GM19043 (cell line): ENCODE measurements around the gene SOBP.

Source experiments
- ATAC-seq: cut with Tn5 transposase; IDR thresholded peaks from one replicate; pipeline ENCODE4 v1.9.1; 2021; ENCODE audit warnings: low read depth; ENCODE audit not compliant: unreplicated experiment

The SOBP gene

GRCh38 chr6:107652526-107653182, 162.7 kb downstream of the SOBP start:
- ATAC-seq: no peak

DNA sequence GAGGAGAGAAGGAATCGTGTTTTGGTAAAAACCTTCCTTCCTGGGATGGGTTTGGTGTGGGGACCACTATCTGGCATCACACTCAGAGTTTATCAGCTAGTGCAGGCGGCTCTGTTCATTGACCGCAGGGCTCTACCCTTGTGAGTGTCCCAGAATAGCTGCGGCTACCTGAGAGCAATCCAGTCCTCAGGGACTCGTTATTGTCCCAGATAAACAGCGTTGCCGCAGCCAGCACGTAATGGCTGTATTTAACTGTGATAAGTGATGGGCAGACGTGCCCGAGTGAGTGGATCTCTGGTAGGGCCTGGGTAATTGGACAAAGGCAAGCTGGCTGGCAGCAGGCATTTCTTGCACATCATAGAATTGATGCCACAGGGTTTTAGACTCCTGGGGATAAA, 163.3 kb downstream of the SOBP start:
- no peak for ATAC-seq

DNA sequence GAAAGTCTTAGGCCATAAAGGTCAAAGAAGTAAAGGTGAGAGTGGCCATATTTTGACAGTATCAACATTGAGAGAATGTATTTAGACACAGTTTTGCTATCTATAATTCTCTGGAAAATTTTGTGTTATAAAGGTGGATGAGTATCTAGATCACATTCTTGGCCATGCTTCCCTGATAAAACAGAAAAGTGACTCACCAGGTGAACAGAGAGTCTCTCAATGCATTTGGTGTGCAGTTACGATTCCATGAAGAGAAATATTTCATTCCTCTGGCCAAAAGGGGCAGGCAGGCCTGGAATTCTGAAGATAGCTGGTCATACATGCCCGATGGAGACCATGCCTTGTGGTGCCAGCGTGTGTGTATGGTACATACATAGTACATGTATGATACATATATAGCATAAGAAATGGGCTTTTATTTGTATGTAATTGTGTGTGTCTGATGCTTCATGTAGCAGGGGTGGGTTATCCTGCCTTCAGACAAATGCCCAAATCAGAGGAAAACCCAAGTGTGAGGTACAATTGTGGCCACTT, 164.0 kb downstream of the SOBP start:
- no peak for ATAC-seq

- ATAC-seq: no peak
These were observed 164.8 kb downstream of the SOBP start for GRCh38 chr6:107654764-107655163.

GRCh38 chr6:107655245-107655644, 165.3 kb downstream of the SOBP start:
- ATAC-seq: no peak

- no peak for ATAC-seq
These were observed 165.9 kb downstream of the SOBP start for GRCh38 chr6:107655864-107656263.

GRCh38 chr6:107656401-107656800, 166.5 kb downstream of the SOBP start:
- ATAC-seq: no peak

- ATAC-seq: no peak
These were observed 167.0 kb downstream of the SOBP start for GRCh38 chr6:107656883-107657282.

DNA sequence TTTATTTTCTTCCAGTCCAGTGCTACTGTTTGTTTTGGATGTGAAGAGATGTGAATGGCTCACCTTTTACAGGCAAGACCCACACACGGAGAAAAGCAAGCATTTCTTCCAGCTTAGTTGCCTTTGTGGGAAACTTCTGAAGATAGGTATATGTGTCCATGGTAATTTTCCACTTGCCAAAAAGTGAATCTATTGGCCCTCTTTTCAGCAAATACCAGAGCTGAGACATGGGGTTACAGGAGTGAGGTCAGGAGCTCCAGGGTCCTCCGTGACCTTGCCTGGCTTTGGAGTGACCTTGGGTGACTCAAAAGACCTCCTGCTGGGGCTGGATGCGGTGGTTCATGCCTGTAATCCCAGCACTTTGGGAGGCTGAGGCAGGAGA, 167.4 kb downstream of the SOBP start:
- ATAC-seq: no peak

- peak; percentile 88 for ATAC-seq
These were observed 168.0 kb downstream of the SOBP start for GRCh38 chr6:107657755-107658461.

DNA sequence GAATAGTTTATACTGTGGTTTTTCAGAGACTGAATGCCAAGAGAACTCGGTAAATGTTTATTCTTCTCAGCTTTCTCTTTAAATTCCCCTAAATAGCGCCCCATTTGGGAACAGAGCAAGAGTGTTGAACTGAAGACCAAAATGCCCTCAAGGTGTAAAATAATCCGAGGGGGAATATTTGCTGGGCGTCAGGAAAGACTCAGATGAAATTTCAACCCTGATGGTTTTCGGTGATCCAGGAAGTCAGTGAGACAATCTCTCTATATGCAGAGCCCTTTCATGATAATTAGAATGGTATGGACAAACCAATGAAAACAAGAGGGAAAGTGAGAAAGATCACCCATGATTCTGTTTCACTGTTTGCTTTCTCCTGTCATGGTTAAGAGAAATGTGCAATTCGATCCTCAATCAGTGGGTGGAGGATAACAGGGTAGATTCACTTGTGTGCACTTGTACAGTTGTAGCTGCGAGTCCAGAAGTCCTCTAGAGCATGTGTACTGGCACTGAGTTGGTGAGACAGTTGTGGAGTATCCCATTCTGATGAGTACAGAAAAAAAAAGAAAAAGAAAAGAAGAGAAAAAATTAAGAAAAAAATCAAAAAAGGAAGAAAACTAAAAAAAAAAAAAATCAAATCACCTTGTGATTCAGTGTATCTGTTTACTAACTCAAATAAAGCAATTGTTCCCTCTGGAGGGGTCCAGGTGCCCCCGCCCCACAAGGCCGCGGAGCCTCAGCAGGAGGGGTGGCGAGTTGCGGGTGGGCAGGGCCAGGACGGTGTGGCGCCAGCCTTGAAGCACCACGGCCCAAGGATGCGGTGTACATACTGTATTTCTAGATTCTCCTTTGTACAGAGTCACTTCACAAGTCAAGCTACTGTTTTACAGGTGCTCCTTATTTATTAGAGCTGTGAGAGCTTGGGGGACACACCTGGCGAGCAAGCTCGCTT, 169.3 kb downstream of the SOBP start:
- no peak for ATAC-seq

DNA sequence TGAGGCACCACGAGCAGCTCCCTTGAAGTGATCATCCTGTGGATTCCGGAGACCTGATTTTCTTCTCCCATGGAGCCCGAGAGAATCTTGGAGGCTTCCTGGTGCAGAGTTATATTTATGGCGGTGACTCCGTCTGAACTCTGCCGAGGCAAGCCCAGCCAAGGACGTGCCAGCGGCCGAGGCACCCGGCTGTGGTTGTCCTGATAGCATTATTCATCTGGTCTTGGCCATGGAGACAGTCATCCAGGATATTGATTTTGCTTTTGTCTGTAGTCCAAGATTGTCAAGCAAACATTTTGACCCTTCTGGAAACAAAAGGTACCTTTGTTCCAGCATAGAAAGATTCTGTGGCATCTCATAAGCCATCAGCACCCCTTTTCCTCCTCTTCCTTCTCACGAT, 170.9 kb downstream of the SOBP start:
- ATAC-seq: no peak

DNA sequence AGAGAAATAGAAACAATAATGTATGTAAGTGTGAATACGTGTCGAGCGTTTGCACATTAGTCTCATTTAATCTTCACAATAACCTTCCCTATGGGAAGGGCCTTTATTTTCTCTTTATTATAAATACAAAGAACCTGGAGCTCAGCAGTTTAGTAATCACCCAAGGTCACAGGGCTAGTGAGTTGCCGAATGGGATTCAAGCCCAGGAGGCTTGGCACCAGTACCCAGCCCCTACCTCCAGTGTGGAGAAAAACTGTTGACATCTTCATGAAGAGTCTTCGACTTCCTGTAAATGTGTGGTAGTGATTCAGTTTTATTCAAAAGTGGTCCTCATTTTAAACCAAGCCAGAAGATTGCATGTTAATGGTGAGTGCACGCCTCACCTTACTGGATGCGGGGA, 171.4 kb downstream of the SOBP start:
- no peak for ATAC-seq

GRCh38 chr6:107662333-107662732, 172.4 kb downstream of the SOBP start:
- no peak for ATAC-seq

DNA sequence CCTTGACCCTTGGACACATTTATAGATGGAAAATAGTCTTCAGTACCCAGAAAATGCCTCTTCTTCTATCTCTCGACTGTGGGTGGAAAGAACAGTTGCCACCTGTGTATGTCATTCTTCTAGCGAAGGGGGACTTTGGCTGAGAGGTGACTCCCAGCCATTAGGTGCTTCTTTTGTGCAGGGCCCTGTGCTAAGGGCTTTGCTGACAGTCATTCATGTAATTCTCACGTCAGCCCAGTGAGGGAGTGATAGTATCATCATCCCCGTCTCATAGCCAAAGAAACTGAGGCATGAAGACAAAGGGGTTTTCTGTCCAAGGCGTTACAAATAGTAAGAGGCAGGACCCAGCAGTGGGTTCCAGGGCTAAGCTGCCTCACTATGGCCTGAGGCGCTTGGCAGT, 173.4 kb downstream of the SOBP start:
- no peak for ATAC-seq

GRCh38 chr6:107665382-107665781, 175.5 kb downstream of the SOBP start:
- ATAC-seq: no peak

DNA sequence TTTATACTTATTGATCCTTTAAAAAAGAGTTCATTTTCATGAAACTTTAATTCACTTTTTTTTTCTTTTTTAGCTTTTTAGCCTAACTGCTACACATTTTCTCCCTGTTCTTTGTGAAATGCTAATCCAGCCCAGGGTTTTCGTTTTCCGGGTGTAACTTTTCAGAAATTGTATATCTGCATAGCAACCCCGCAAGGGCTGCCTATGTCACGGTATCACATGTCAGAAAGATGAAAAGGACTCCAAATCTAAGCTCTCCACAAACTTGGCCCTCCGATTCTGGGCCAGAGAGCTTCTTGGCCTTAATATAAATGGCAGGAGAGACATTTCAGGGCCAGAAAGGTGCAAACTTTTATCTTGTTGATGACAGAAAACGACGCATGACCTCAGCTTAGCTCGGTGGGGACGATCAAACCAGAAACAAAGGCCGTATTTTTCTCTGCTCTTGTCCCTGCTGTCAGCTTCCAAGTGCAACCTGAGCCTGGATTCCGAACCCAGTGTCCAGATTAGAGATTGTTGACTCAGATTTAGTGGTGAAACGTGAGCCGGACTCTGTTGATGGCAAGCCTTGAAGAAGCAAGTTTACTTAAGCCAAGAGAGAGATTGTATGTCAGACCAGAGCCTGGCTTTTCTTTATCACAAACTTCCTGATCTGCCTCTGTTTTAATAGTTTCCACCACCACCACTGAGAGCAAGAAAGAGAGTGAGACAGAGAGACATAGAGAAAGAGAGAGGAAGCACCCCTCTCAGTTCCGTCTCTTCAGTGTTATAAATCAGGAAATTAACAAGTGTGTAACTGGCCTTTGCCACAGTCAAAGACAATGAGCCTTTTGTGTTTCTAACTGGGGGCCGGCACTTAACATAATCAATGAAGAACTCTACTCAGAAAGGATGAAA, 176.4 kb downstream of the SOBP start:
- no peak for ATAC-seq

GRCh38 chr6:107666981-107667601, 177.2 kb downstream of the SOBP start:
- no peak for ATAC-seq

- no peak for ATAC-seq
These were observed 177.9 kb downstream of the SOBP start for GRCh38 chr6:107667790-107668189.
